ACC112 (cell line): ENCODE data around the gene REX1BD.

Experiments
- H2AFZ ChIP-seq: fragments of 200-600 bp; sonication (generic); one replicate; pipeline ENCODE4 v1.6.0; 2017; ENCODE audit warnings: antibody characterized with exemption, low read length; ENCODE audit not compliant: unreplicated experiment
- H3K27ac ChIP-seq: fragments of 200-600 bp; sonication (generic); 2 replicates; pipeline ENCODE4 v1.5.1; 2014; ENCODE audit warnings: low read depth, mild to moderate bottlenecking, antibody characterized with exemption, low read length, moderate library complexity
- H3K27me3 ChIP-seq: fragments of 200-600 bp; sonication (generic); 2 replicates; pipeline ENCODE4 v1.6.1; 2014; ENCODE audit warnings: mild to moderate bottlenecking, antibody characterized with exemption, low read length, moderate library complexity, mixed read lengths; ENCODE audit not compliant: insufficient read depth
- H3K36me3 ChIP-seq: fragments of 200-600 bp; sonication (generic); 2 replicates; pipeline ENCODE4 v1.6.1; 2016; ENCODE audit warnings: mild to moderate bottlenecking, antibody characterized with exemption, low read length, moderate library complexity, mixed read lengths; ENCODE audit not compliant: insufficient read depth
- H3K4me1 ChIP-seq: fragments of 200-600 bp; sonication (generic); one replicate; pipeline ENCODE4 v1.6.1; 2016; ENCODE audit warnings: low read length, mixed read lengths; ENCODE audit not compliant: insufficient read depth, unreplicated experiment, control insufficient read depth
- H3K4me3 ChIP-seq: fragments of 200-600 bp; sonication (generic); 2 replicates; pipeline ENCODE4 v1.5.1; 2014; ENCODE audit warnings: mild to moderate bottlenecking, low read depth, low read length
- H3K79me2 ChIP-seq: fragments of 200-600 bp; sonication (generic); one replicate; pipeline ENCODE4 v1.6.0; 2016; ENCODE audit warnings: low read length; ENCODE audit not compliant: control insufficient read depth, unreplicated experiment, insufficient read depth

Gene REX1BD

GRCh38 chr19:18636969-18637629, 48.5 kb downstream of the REX1BD start, which contains the start of gene KLHL26:
Gene KLHL26, plus strand, starts transcription at chr19:18637028. Its CDS starts 27 bp downstream, at chr19:18637055.
- Histone ChIP-seq H3K27me3 (no peaks in the 10 kb centered on the region), H3K36me3 (no peaks in the 10 kb centered on the region), H2AFZ (peak within 1 kb of the TSS; percentile 81), H3K79me2 (peaks cover 15% of the 10 kb centered on the region), H3K27ac (no peak within 1 kb of the TSS; the same call in 1 of the 2 replicates), H3K4me3 (peak within 1 kb of the TSS; percentile 96), H3K4me1 (peaks cover 4% of the 10 kb centered on the region)

GRCh38 chr19:18637673-18638630, 49.4 kb downstream of the REX1BD start:
- Histone ChIP-seq H3K36me3 (no peaks in the 10 kb centered on the region), H3K4me3 (peak overlapping the region; percentile 96), H3K27ac (no peak overlapping the region), H2AFZ (no peak overlapping the region), H3K4me1 (peaks cover 4% of the 10 kb centered on the region), H3K79me2 (peaks cover 15% of the 10 kb centered on the region), H3K27me3 (no peaks in the 10 kb centered on the region)

GRCh38 chr19:18639706-18640243, 51.2 kb downstream of the REX1BD start:
- Histone ChIP-seq H3K4me3 (no peak overlapping the region), H2AFZ (no peak overlapping the region), H3K36me3 (no peaks in the 10 kb centered on the region), H3K27me3 (no peaks in the 10 kb centered on the region), H3K4me1 (peaks cover 4% of the 10 kb centered on the region), H3K27ac (no peak overlapping the region), H3K79me2 (peaks cover 19% of the 10 kb centered on the region)
